Ovary (tissue), 9 donors: ENCODE data around the gene NDFIP2. TPM values are rescaled to one million over a fixed set of nuclear protein-coding genes. Genes with fewer than 3 reads are reported as not detected.

Experiments used
- DNase-seq, 5 donors: peaks; one replicate each; pipeline ENCODE4 v3.0.0-alpha.2; 2019 to 2020
- H3K27ac ChIP-seq, 2 donors: fragments of 200-600 bp; one replicate each; pipeline versions ENCODE4 v1.5.1 to v1.8.0; 2019 to 2022
- H3K27me3 ChIP-seq: fragments of 200-600 bp; one replicate; pipeline ENCODE4 v1.8.0; 2022
- H3K36me3 ChIP-seq: fragments of 200-600 bp; sonication (generic); one replicate; pipeline ENCODE4 v1.5.1; 2019
- H3K4me1 ChIP-seq: one replicate; pipeline ENCODE4 v1.8.1; 2013; ENCODE audit warnings: mild to moderate bottlenecking, moderate library complexity; ENCODE audit not compliant: insufficient read depth
- H3K4me3 ChIP-seq: fragments of 200-600 bp; sonication (generic); one replicate; pipeline ENCODE4 v1.5.1; 2017
- H3K9me3 ChIP-seq, 2 donors: fragments of 200-600 bp in 1 of 2; sonication (generic) in 1 of 2; one replicate each; pipeline versions ENCODE4 v1.5.1 to v1.8.1; 2013 to 2019; ENCODE audit warnings: mild to moderate bottlenecking in 1 of 2, moderate library complexity in 1 of 2
- EP300 ChIP-seq: sonication (generic); formaldehyde crosslinking; IDR thresholded peaks from one replicate; pipeline ENCODE4 v1.6.1; 2017; ENCODE audit warnings: antibody characterized with exemption
- POLR2A ChIP-seq: fragments of 450-650 bp; IDR thresholded peaks from one replicate; pipeline ENCODE4 v1.6.1; 2017; ENCODE audit warnings: antibody characterized with exemption, mild to moderate bottlenecking, moderate library complexity
- WGBS, 3 donors: extraction: QIAGEN DNeasy Blood & Tissue Kit in 1 of 3; methylation state at CpG; one replicate each; pipeline versions ENCODE4 v1.1.5 to v1.1.7; 2013 to 2017; 5-methylcytosine and 5-hydroxymethylcytosine counted together
- intact Hi-C, 4 donors: fragments of 100-400 bp; cut with DNase I; formaldehyde crosslinking; loops; one replicate each; pipeline versions ENCODE4 v1.11.0 to v1.15.1; 2022 to 2023
- polyA plus RNA-seq, 2 donors: library from polyadenylated mRNA; stranded (reverse); fragments of 200-250 nt in 1 of 2; fragments of 350-450 nt in 1 of 2; fragmentation: Illumina TruSeq in 1 of 2; extraction: RNeasy Lipid Tissue Mini Kit (QIAGEN cat#74804) in 1 of 2; gene quantifications; one replicate each; pipeline ENCODE4 v1.2.3, GENCODE V29; 2013 to 2014
- total RNA-seq, 7 donors: library from RNA; depleted of rRNA in 2 of 7; stranded (reverse); fragments of >200 nt in 2 of 7; fragmentation: NEBNext Ultra II Directional in 3 of 7; extraction: Animal tissue kit (Norgen Biotek cat#: 25700) in 3 of 7; gene quantifications; one replicate each; pipeline versions ENCODE4 v1.1.0 to v1.2.4, GENCODE V29; 2016 to 2023
- TF ChIP-seq, protein P1 (sequence below), 3 donors: fragments of 450-650 bp in 2 of 3; fragments of 200-600 bp in 1 of 3; IDR thresholded peaks; one replicate each; pipeline versions ENCODE4 v1.5.1 to v1.8.0; 2016 to 2022; ENCODE audit warnings: antibody characterized with exemption in 3 of 3, mild to moderate bottlenecking in 1 of 3
- donor health status: DM: no; HTN: no; CAD: no; lungs with moderate emphysema.
- donor health status: DM: no; HTN: no; CAD: no.
- donor health status: Bipolar disorder and iron deficiency.
- donor health status: DM: yes; HTN: yes; CAD: no.
- donor health status: DM: no; HTN: no; CAD: no.
- donor health status: DM: yes; HTN: yes; CAD: no.

Gene NDFIP2
- total and polyA plus RNA-seq, 9 donors = 5.9 to 20.4 (median 15.5) TPM

DNA sequence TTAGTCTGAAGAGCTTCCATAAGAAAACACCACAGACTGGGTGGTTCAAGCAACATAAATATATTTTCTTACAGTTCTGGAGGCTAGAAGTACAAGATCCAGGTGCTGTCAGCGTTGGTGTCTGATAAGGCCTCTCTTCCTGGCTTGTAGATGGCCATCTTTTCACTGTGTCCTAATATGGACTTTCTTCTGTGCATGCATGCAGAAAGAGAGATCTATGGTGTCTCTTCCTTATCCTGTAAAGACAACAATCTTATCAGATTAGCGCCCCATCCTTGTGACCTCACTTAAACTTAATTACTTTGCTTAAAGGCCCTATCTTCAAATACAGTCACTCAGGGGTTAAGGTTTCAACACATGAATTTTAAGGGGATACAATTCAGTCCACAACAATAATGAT, 14.1 kb upstream of the NDFIP2 start:
- WGBS, 3 donors = 43 to 47% (median 44%) methylated on average over 2 of the region's 2 CpGs
- DNase-seq = no peak
- Histone ChIP-seq H3K9me3 (no peaks in the 10 kb centered on the region), H3K36me3 (no peaks in the 10 kb centered on the region), H3K27me3 (no peaks in the 10 kb centered on the region), H3K27ac (no peak overlapping the region), H3K4me1 (no peaks in the 10 kb centered on the region), H3K4me3 (no peak overlapping the region)
- no peak for TF ChIP-seq EP300
- no peak for TF ChIP-seq POLR2A
- TF ChIP-seq, protein P1, sequence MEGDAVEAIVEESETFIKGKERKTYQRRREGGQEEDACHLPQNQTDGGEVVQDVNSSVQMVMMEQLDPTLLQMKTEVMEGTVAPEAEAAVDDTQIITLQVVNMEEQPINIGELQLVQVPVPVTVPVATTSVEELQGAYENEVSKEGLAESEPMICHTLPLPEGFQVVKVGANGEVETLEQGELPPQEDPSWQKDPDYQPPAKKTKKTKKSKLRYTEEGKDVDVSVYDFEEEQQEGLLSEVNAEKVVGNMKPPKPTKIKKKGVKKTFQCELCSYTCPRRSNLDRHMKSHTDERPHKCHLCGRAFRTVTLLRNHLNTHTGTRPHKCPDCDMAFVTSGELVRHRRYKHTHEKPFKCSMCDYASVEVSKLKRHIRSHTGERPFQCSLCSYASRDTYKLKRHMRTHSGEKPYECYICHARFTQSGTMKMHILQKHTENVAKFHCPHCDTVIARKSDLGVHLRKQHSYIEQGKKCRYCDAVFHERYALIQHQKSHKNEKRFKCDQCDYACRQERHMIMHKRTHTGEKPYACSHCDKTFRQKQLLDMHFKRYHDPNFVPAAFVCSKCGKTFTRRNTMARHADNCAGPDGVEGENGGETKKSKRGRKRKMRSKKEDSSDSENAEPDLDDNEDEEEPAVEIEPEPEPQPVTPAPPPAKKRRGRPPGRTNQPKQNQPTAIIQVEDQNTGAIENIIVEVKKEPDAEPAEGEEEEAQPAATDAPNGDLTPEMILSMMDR (IDR thresholded peaks at IDR 0.05) = no peak
- intact Hi-C loops = no loop called here

GRCh38 chr13:79468402-79468801, 12.6 kb upstream of the NDFIP2 start:
- no peaks in the 10 kb centered on the region for H3K27me3 ChIP-seq
- H3K4me1 ChIP-seq = no peaks in the 10 kb centered on the region
- TF ChIP-seq, protein P1 (IDR thresholded peaks at IDR 0.05) = no peak
- TF ChIP-seq POLR2A (no peak), EP300 (no peak)
- H3K4me3 ChIP-seq = no peak overlapping the region
- intact Hi-C loops = no loop called here
- WGBS, 3 donors = 74 to 85% (median 85%) methylated on average over 1 of the region's 1 CpG
- DNase-seq = no peak
- H3K36me3 ChIP-seq = no peaks in the 10 kb centered on the region
- no peaks in the 10 kb centered on the region for H3K9me3 ChIP-seq
- no peak overlapping the region for H3K27ac ChIP-seq

DNA sequence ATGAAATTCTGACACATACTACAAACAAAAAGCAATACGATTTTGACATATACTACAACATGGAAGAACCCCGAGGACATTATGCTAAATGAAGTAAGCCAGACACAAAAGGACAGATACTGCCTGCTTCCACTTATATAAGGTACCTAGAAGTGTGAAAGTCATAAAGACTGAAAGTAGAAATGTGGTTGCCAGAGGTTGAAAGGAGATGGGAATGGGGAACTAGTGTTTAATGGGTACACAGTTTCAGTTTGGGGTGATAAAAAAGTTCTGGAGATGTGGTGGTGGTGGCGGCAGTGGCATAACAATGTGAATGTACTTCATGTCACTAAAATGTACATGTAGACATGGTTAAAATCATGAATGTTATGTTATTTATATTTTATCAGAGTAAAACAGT, 12.1 kb upstream of the NDFIP2 start:
- H3K4me1 ChIP-seq = no peaks in the 10 kb centered on the region
- 85 to 88% (median 87%) methylated on average over 3 of the region's 3 CpGs for WGBS, 3 donors
- no peak overlapping the region for H3K4me3 ChIP-seq
- no peaks in the 10 kb centered on the region for H3K36me3 ChIP-seq
- no peak overlapping the region for H3K27ac ChIP-seq
- TF ChIP-seq, protein P1 (IDR thresholded peaks at IDR 0.05) = no peak
- TF ChIP-seq EP300 (no peak), POLR2A (no peak)
- no peaks in the 10 kb centered on the region for H3K9me3 ChIP-seq
- intact Hi-C loops = no loop called here
- DNase-seq = no peak
- no peaks in the 10 kb centered on the region for H3K27me3 ChIP-seq

GRCh38 chr13:79469608-79470007, 11.3 kb upstream of the NDFIP2 start:
- DNase-seq = no peak
- H3K9me3 ChIP-seq = no peaks in the 10 kb centered on the region
- WGBS, 3 donors = 69 to 76% (median 73%) methylated on average over 3 of the region's 3 CpGs
- no peaks in the 10 kb centered on the region for H3K36me3 ChIP-seq
- H3K27ac ChIP-seq = no peak overlapping the region
- H3K4me3 ChIP-seq = no peak overlapping the region
- H3K4me1 ChIP-seq = no peaks in the 10 kb centered on the region
- H3K27me3 ChIP-seq = no peaks in the 10 kb centered on the region
- intact Hi-C loops = no loop called here
- TF ChIP-seq, protein P1 (IDR thresholded peaks at IDR 0.05) = no peak

- Histone ChIP-seq H3K4me1 (no peaks in the 10 kb centered on the region), H3K27ac (no peak overlapping the region), H3K27me3 (no peaks in the 10 kb centered on the region), H3K36me3 (no peaks in the 10 kb centered on the region), H3K9me3 (no peaks in the 10 kb centered on the region), H3K4me3 (no peak overlapping the region)
- WGBS, 3 donors = 93 to 98% (median 97%) methylated on average over 2 of the region's 2 CpGs
- intact Hi-C loops = no loop called here
- no peak for DNase-seq
- TF ChIP-seq, protein P1 (IDR thresholded peaks at IDR 0.05) = no peak
- TF ChIP-seq EP300 (no peak), POLR2A (no peak)
These were observed 10.3 kb upstream of the NDFIP2 start for GRCh38 chr13:79470666-79471065.
